SH-SY5Y (cell line): ENCODE data around the gene HOXB2.

Experiments used
- GATA2 ChIP-seq: IDR thresholded peaks from 2 replicates; pipeline ENCODE4 v1.6.1; 2011; ENCODE audit warnings: mild to moderate bottlenecking, low read depth, low read length
- GATA3 ChIP-seq: IDR thresholded peaks from 2 replicates; pipeline ENCODE4 v1.6.1; 2011; ENCODE audit warnings: low read depth, mild to moderate bottlenecking, low read length, moderate library complexity

DNA sequence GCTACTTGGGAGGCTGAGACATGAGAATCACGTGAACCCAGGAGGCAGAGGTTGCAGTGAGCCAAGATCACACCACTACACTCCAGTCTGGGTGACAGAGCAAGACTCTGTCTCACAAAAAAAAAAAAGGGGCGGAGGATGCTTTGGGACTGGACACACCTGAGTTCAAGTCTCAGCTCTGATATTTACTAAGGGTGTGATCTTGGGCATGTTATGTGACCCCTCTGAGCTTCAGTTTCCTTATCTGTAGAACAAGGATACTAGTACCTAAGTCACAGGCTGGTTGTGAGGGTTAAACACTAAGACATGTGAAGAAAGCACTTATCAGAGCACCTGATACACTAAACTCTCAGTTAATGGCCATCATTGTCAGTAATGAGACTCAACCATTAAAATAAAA is 40.0 kb downstream of the HOXB2 start:
- TF ChIP-seq GATA2 (no peak), GATA3 (no peak)
